GM12878 (cell line): Measurements from ENCODE around the gene MYO3B. TPM values are rescaled to one million over a fixed set of nuclear protein-coding genes. Genes with fewer than 3 reads are reported as not detected.

Experiments
- ATAC-seq: fragments of 200-7000 bp; cut with Tn5 transposase; 3 replicates; pipeline ENCODE4 v1.9.1; 2020; ENCODE audit warnings: mild to moderate bottlenecking, moderate library complexity
- BruUV-seq: library from RNA; stranded (reverse); fragments of 400-500 nt; replicated peaks from 2 replicates; lab custom pipeline; 2021; lab: Mats Ljungman, UMichigan
- CTCF ChIA-PET: fragments of 300-600 bp; sonication (Branson Sonifier 250); formaldehyde crosslinking; extraction: SDS; loops from one replicate; lab custom pipeline; 2021; ENCODE audit warnings: inconsistent platforms; lab: Yijun Ruan, JAX
- POLR2A ChIA-PET: fragments of 350-600 bp; formaldehyde crosslinking; extraction: SDS; loops from one replicate; lab custom pipeline; 2021; ENCODE audit warnings: inconsistent platforms; lab: Charles Lee
- RAD21 ChIA-PET: fragments of 300-600 bp; sonication (Branson Sonifier 250); formaldehyde crosslinking; loops from one replicate; lab custom pipeline; 2023; ENCODE audit warnings: antibody characterized with exemption; ENCODE audit not compliant: unreplicated experiment; lab: Charles Lee
- SMC1A ChIA-PET: fragments of 300-600 bp; sonication (Branson Sonifier 250); formaldehyde crosslinking; loops from one replicate; lab custom pipeline; 2023; ENCODE audit not compliant: unreplicated experiment, uncharacterized antibody; lab: Charles Lee
- DNase-seq: peaks from one replicate; pipeline ENCODE4 v3.0.0-alpha.2; 2011; ENCODE audit warnings: low read depth, low spot score
- FAIRE-seq: peaks from 3 replicates; lab custom pipeline; 2011; peaks lifted over from hg19 to GRCh38; lab: Jason Lieb, UNC
- H2AFZ ChIP-seq: 2 replicates; pipeline ENCODE4 v1.6.0; 2011; ENCODE audit warnings: low read depth, low read length, control low read depth; ENCODE audit not compliant: control insufficient read depth
- H3K27ac ChIP-seq: 2 replicates; pipeline ENCODE4 v1.5.1; 2011; ENCODE audit warnings: control low read depth; ENCODE audit not compliant: control insufficient read depth, insufficient read depth
- H3K27me3 ChIP-seq, 2 experiments: replicated peaks in 1 of 2; 2 replicates each; pipeline versions ENCODE4 v1.6.0 to v1.6.1; 2011; ENCODE audit warnings: low read length in 1 of 2; ENCODE audit not compliant: control insufficient read depth in 2 of 2, insufficient read depth in 2 of 2
- H3K36me3 ChIP-seq, 2 experiments: 2 replicates each; pipeline ENCODE4 v1.5.1; 2011; ENCODE audit warnings: low read length in 1 of 2; ENCODE audit not compliant: control insufficient read depth in 2 of 2, insufficient read depth in 2 of 2
- H3K4me1 ChIP-seq: 2 replicates; pipeline ENCODE4 v1.6.1; 2011; ENCODE audit warnings: mild to moderate bottlenecking, low read length, moderate library complexity, mixed read lengths; ENCODE audit not compliant: control insufficient read depth, insufficient read depth
- H3K4me2 ChIP-seq: 2 replicates; pipeline ENCODE4 v1.6.0; 2011; ENCODE audit warnings: control low read depth; ENCODE audit not compliant: control insufficient read depth, insufficient read depth
- H3K4me3 ChIP-seq: fragments of 200-600 bp; sonication (generic); 2 replicates; pipeline ENCODE4 v1.5.1; 2016
- H3K79me2 ChIP-seq: 2 replicates; pipeline ENCODE4 v1.6.0; 2011; ENCODE audit warnings: low read length; ENCODE audit not compliant: control insufficient read depth, insufficient read depth
- H3K9ac ChIP-seq: 2 replicates; pipeline ENCODE4 v1.8.0; 2011; ENCODE audit warnings: low read length, control low read depth, mixed read lengths; ENCODE audit not compliant: control insufficient read depth, insufficient read depth
- H3K9me3 ChIP-seq: replicated peaks from 3 replicates; pipeline ENCODE4 v1.5.1; 2011; ENCODE audit warnings: mild to moderate bottlenecking, low read length; ENCODE audit not compliant: control insufficient read depth, insufficient read depth
- H4K20me1 ChIP-seq: 2 replicates; pipeline ENCODE4 v1.6.0; 2011; ENCODE audit not compliant: control insufficient read depth, insufficient read depth
- ATF3 ChIP-seq: IDR thresholded peaks from 2 replicates; pipeline ENCODE4 v1.6.1; 2011; ENCODE audit warnings: low read depth, mild to moderate bottlenecking, low read length, moderate library complexity, borderline replicate concordance; ENCODE audit errors: extremely low read depth
- EZH2 ChIP-seq: IDR thresholded peaks from 2 replicates; pipeline ENCODE4 v1.6.1; 2012; ENCODE audit warnings: low read depth, mild to moderate bottlenecking, control low read depth, inconsistent platforms, low read length, borderline replicate concordance; ENCODE audit not compliant: control insufficient read depth
- GABPA ChIP-seq: IDR thresholded peaks from 2 replicates; pipeline ENCODE4 v1.6.1; 2014; ENCODE audit warnings: antibody characterized with exemption, low read depth, mild to moderate bottlenecking, inconsistent platforms
- HDAC2 ChIP-seq: fragments of 200-600 bp; sonication (generic); IDR thresholded peaks from 2 replicates; pipeline ENCODE4 v1.6.1; 2017
- HDGF ChIP-seq: fragments of 450-650 bp; IDR thresholded peaks from 2 replicates; pipeline ENCODE4 v1.6.1; 2016; ENCODE audit warnings: antibody characterized with exemption
- HSF1 ChIP-seq: fragments of 150-350 bp; IDR thresholded peaks from 2 replicates; pipeline ENCODE4 v1.6.1; 2014; ENCODE audit warnings: mild to moderate bottlenecking, low read depth, low read length
- MTA2 ChIP-seq: fragments of 450-650 bp; IDR thresholded peaks from 2 replicates; pipeline ENCODE4 v1.6.1; 2016; ENCODE audit warnings: low read depth, mild to moderate bottlenecking, moderate library complexity
- NBN ChIP-seq: fragments of 450-650 bp; IDR thresholded peaks from 2 replicates; pipeline ENCODE4 v1.6.1; 2016
- NR2C2 ChIP-seq: IDR thresholded peaks from 2 replicates; pipeline ENCODE4 v1.6.1; 2011; ENCODE audit warnings: borderline replicate concordance, low read depth; ENCODE audit not compliant: control insufficient read depth, insufficient read length
- NRF1 ChIP-seq: conservative IDR thresholded peaks from 2 replicates; pipeline ENCODE4 v1.6.1; 2011; ENCODE audit warnings: mild to moderate bottlenecking, low read depth, low read length, improper control_type of control experiment
- PAX5 ChIP-seq: IDR thresholded peaks from 2 replicates; pipeline ENCODE4 v1.6.1; 2011; ENCODE audit warnings: low read depth, low read length, borderline replicate concordance
- PML ChIP-seq: IDR thresholded peaks from 2 replicates; pipeline ENCODE4 v1.6.1; 2012; ENCODE audit warnings: low read length, inconsistent platforms
- RBBP5 ChIP-seq: fragments of 200-600 bp; sonication (generic); conservative IDR thresholded peaks from 2 replicates; pipeline ENCODE4 v1.6.1; 2016
- SREBF1 ChIP-seq: IDR thresholded peaks from 2 replicates; pipeline ENCODE4 v1.6.1; 2012; ENCODE audit warnings: mild to moderate bottlenecking, low read length
- USF1 ChIP-seq: IDR thresholded peaks from 2 replicates; pipeline ENCODE4 v1.6.1; 2011; ENCODE audit warnings: borderline replicate concordance, low read depth, mild to moderate bottlenecking, moderate library complexity, mixed read lengths, low read length; ENCODE audit not compliant: insufficient read depth; ENCODE audit errors: extremely low read length
- ZSCAN29 ChIP-seq: fragments of 450-650 bp; IDR thresholded peaks from 2 replicates; pipeline ENCODE4 v1.6.1; 2017; ENCODE audit warnings: mild to moderate bottlenecking, moderate library complexity
- WGBS: methylation state at CpG from one replicate; pipeline ENCODE4 v1.1.6; 2016; ENCODE audit warnings: low lambda C conversion rate; ENCODE audit not compliant: insufficient replicate concordance, insufficient coverage; ENCODE audit errors: missing lambda C conversion rate; 5-methylcytosine and 5-hydroxymethylcytosine counted together
- in situ Hi-C: fragments of 300-500 bp; cut with MboI; formaldehyde crosslinking; loops from 9 replicates; pipeline ENCODE4 v1.14.3; 2018; ENCODE audit warnings: mixed read lengths
- intact Hi-C: fragments of 100-400 bp; cut with micrococcal nuclease; formaldehyde crosslinking; loops from one replicate; pipeline ENCODE4 v1.14.2; 2022; ENCODE audit not compliant: unreplicated experiment
- polyA plus RNA-seq, 11 experiments: library from polyadenylated mRNA; depleted of rRNA in 4 of 11; unstranded in 6 of 11; stranded (reverse) in 5 of 11; fragments of >200 nt; fragmentation: Nextera tagmentation in 4 of 11; fragmentation: Illumina TruSeq in 1 of 11; extraction: Ambion mirVana in 4 of 11; extraction: Trizol in 1 of 11; gene quantifications; 1 replicate in 1 of 11; 2 replicates in 10 of 11; pipeline versions ENCODE4 v1.2.1 to v1.2.3, GENCODE V29; 2011 to 2016; ENCODE audit warnings: inconsistent platforms in 2 of 11, missing spikeins in 2 of 11, low read depth in 1 of 11
- total RNA-seq, 4 experiments: library from RNA; depleted of rRNA in 3 of 4; stranded (reverse); fragments of >200 nt in 3 of 4; fragmentation: Illumina TruSeq in 1 of 4; extraction: Trizol in 1 of 4; gene quantifications; 2 replicates each; pipeline versions ENCODE4 v1.2.1 to v1.2.3, GENCODE V29; 2013 to 2021

MYO3B gene
- total and polyA plus RNA-seq, 10 of the 15 experiments (the other 5 are each of a cell fraction or from before 2014, with no cell fraction given) = 1.1 to 7.1 (median 2.1) TPM

- ATAC-seq = no peak
- ChIA-PET POLR2A (no interaction called here), RAD21 (interaction anchor here (1.0 to 1.9 kb wide), 2 partner anchors 16 to 49 kb away, joined by 3 to 4 read pairs; no protein-coding TSS in a partner anchor), CTCF (no interaction called here), SMC1A (interaction anchor here (0.6 to 2.0 kb wide), 4 partner anchors 8 to 1127 kb away, joined by 3 to 9 read pairs (median 5); no protein-coding TSS in a partner anchor)
- H3K9me3 ChIP-seq = no peaks in the 10 kb centered on the region
- intact Hi-C loops (no loop called here), in situ Hi-C loops (no loop called here)
- H3K9ac ChIP-seq = no peak overlapping the region
- H4K20me1 ChIP-seq = no peaks in the 10 kb centered on the region
- no peaks in the 10 kb centered on the region for H3K79me2 ChIP-seq
- no peak overlapping the region for H3K4me3 ChIP-seq
- no peak overlapping the region for H2AFZ ChIP-seq
- no peaks in the 10 kb centered on the region for H3K27me3 ChIP-seq
- no peak for DNase-seq
- no peak overlapping the region for H3K4me2 ChIP-seq
- BruUV-seq = no TSS peak
- H3K27ac ChIP-seq = no peak overlapping the region
- no peak for TF ChIP-seq GABPA
- TF ChIP-seq PML = no peak
- no peak for TF ChIP-seq NRF1
- TF ChIP-seq HDGF = no peak
- no peak for TF ChIP-seq EZH2
- no peak for TF ChIP-seq RBBP5
- TF ChIP-seq PAX5 = no peak
- no peak for TF ChIP-seq SREBF1
- TF ChIP-seq NR2C2 = no peak
- TF ChIP-seq ZSCAN29 = no peak
- no peak for TF ChIP-seq USF1
- TF ChIP-seq MTA2 = no peak
- no peak for TF ChIP-seq NBN
- TF ChIP-seq HDAC2 = no peak
- no peak for TF ChIP-seq HSF1
- TF ChIP-seq ATF3 = no peak
- H3K4me1 ChIP-seq = no peaks in the 10 kb centered on the region
- no peak for FAIRE-seq
- H3K36me3 ChIP-seq = no peaks in the 10 kb centered on the region; a peak in 1 of 4 replicates
- WGBS = 16% methylated on average over 6 of the region's 6 CpGs
Measured at GRCh38 chr2:170501421-170502043, 323.6 kb downstream of the MYO3B start.
